ENCODE measurements around the gene TAX1BP1.

- no peak for TF ChIP-seq GATA2 (IDR thresholded peaks at IDR 0.05; ENCODE audit: low read depth, low read length)
- TF ChIP-seq GATA3 (IDR thresholded peaks at IDR 0.05; ENCODE audit: low read depth, low read length), result no peak
Observed at GRCh38 chr7:27762062-27762461, 22.1 kb downstream of the TAX1BP1 start.

Data from SH-SY5Y (cell line).